ENCODE results near the gene TUBGCP5. TPM values are rescaled to one million over a fixed set of nuclear protein-coding genes. Genes with fewer than 3 reads are reported as not detected.

The TUBGCP5 gene
- total RNA-seq, 4 donors from 2014 or later: 10.1 to 19.1 (median 10.7) TPM

- Histone ChIP-seq H3K4me1 (peaks cover 4 to 27% (median 8%) of the 10 kb centered on the region in 4 donors), H3K36me3 (no peaks in the 10 kb centered on the region), H3K9me3 (no peaks in the 10 kb centered on the region), H3K27ac (no peak overlapping the region), H3K27me3 (no peaks in the 10 kb centered on the region), H3K4me3 (no peak overlapping the region)
- DNase-seq: no peak
- intact Hi-C loops (cut with DNase I; ENCODE audit: low total_unique reads) (no loop called here), in situ Hi-C loops (cut with MboI; ENCODE audit: low pct_ligation_motif_present in 1 of 4, low pct_unique_long_range_greater_than_20kb in 1 of 4, low sequenced_read_pairs in 3 of 4) (no loop called here)
- no peak for TF ChIP-seq POLR2AphosphoS5 (IDR thresholded peaks at IDR 0.05)
- 69 to 70% methylated on average over 3 to 4 of the region's 4 CpGs for WGBS, 2 donors (ENCODE audit: low coverage in 1 of 2)
Measured at GRCh38 chr15:22974745-22975144, 64.6 kb downstream of the TUBGCP5 start.

- in situ Hi-C loops (cut with MboI; ENCODE audit: low pct_ligation_motif_present in 1 of 4, low pct_unique_long_range_greater_than_20kb in 1 of 4, low sequenced_read_pairs in 3 of 4): no loop called here
Measured at GRCh38 chr15:22973987-22974386, 65.4 kb downstream of the TUBGCP5 start.

GRCh38 chr15:22973286-22973685, 66.1 kb downstream of the TUBGCP5 start:
- Histone ChIP-seq H3K9me3 (no peaks in the 10 kb centered on the region), H3K27ac (no peak overlapping the region), H3K4me1 (peaks cover 0 to 23% (median under 1%) of the 10 kb centered on the region in 4 donors), H3K36me3 (no peaks in the 10 kb centered on the region), H3K27me3 (no peaks in the 10 kb centered on the region), H3K4me3 (no peak overlapping the region)
- TF ChIP-seq EP300 (IDR thresholded peaks at IDR 0.05; ENCODE audit: low read depth) (no peak), CTCF (IDR thresholded peaks at IDR 0.05) (no peak), POLR2A (IDR thresholded peaks at IDR 0.05) (no peak), POLR2AphosphoS5 (IDR thresholded peaks at IDR 0.05) (no peak)
- intact Hi-C loops (cut with DNase I; ENCODE audit: low total_unique reads): no loop called here
- 37 to 43% methylated on average over 4 to 5 of the region's 5 CpGs for WGBS, 2 donors (ENCODE audit: low coverage in 1 of 2)
- in situ Hi-C loops (cut with MboI; ENCODE audit: low pct_ligation_motif_present in 1 of 4, low pct_unique_long_range_greater_than_20kb in 1 of 4, low sequenced_read_pairs in 3 of 4): no loop called here
- no peak for DNase-seq

More at GRCh38 chr15:22973987-22974386, 65.4 kb downstream of the TUBGCP5 start:
- intact Hi-C loops (cut with DNase I; ENCODE audit: low total_unique reads): no loop called here
- TF ChIP-seq POLR2AphosphoS5 (IDR thresholded peaks at IDR 0.05) (no peak), EP300 (IDR thresholded peaks at IDR 0.05; ENCODE audit: low read depth) (no peak), CTCF (IDR thresholded peaks at IDR 0.05) (no peak), POLR2A (IDR thresholded peaks at IDR 0.05) (no peak)
- Histone ChIP-seq H3K27me3 (no peaks in the 10 kb centered on the region), H3K4me3 (no peak overlapping the region), H3K36me3 (no peaks in the 10 kb centered on the region), H3K9me3 (no peaks in the 10 kb centered on the region), H3K4me1 (peaks cover 4 to 26% (median 7%) of the 10 kb centered on the region in 4 donors), H3K27ac (no peak overlapping the region)
- DNase-seq: no peak
- 80 to 87% methylated on average over 3 to 4 of the region's 4 CpGs for WGBS, 2 donors (ENCODE audit: low coverage in 1 of 2)

GRCh38 chr15:22969489-22969888, 69.9 kb downstream of the TUBGCP5 start:
- in situ Hi-C loops (cut with MboI; ENCODE audit: low pct_ligation_motif_present in 1 of 4, low pct_unique_long_range_greater_than_20kb in 1 of 4, low sequenced_read_pairs in 3 of 4): no loop called here
- no peak for DNase-seq
- WGBS, 2 donors (ENCODE audit: low coverage in 1 of 2): 94 to 100% methylated on average over 3 of the region's 3 CpGs
- H3K36me3 ChIP-seq: no peaks in the 10 kb centered on the region
- intact Hi-C loops (cut with DNase I; ENCODE audit: low total_unique reads): no loop called here
- TF ChIP-seq EP300 (IDR thresholded peaks at IDR 0.05; ENCODE audit: low read depth): no peak
- no peak for TF ChIP-seq POLR2AphosphoS5 (IDR thresholded peaks at IDR 0.05)
- H3K4me3 ChIP-seq: no peak overlapping the region
- no peak overlapping the region for H3K27ac ChIP-seq
- no peaks in the 10 kb centered on the region for H3K27me3 ChIP-seq
- H3K9me3 ChIP-seq: no peaks in the 10 kb centered on the region
- H3K4me1 ChIP-seq: peaks cover 0 to 24% (median 4%) of the 10 kb centered on the region in 4 donors

- H3K9me3 ChIP-seq: no peaks in the 10 kb centered on the region
- no peak overlapping the region for H3K4me3 ChIP-seq
- TF ChIP-seq EP300 (IDR thresholded peaks at IDR 0.05; ENCODE audit: low read depth) (no peak), POLR2A (IDR thresholded peaks at IDR 0.05) (no peak), CTCF (IDR thresholded peaks at IDR 0.05) (no peak), POLR2AphosphoS5 (IDR thresholded peaks at IDR 0.05) (no peak)
- intact Hi-C loops (cut with DNase I; ENCODE audit: low total_unique reads): no loop called here
- no peaks in the 10 kb centered on the region for H3K27me3 ChIP-seq
- peaks cover 4 to 20% (median 8%) of the 10 kb centered on the region in 4 donors for H3K4me1 ChIP-seq
- H3K36me3 ChIP-seq: no peaks in the 10 kb centered on the region
- H3K27ac ChIP-seq: no peak overlapping the region
- 0 to 70% methylated on average over 1 to 5 of the region's 5 CpGs for WGBS, 2 donors (ENCODE audit: low coverage in 1 of 2)
- in situ Hi-C loops (cut with MboI; ENCODE audit: low pct_ligation_motif_present in 1 of 4, low pct_unique_long_range_greater_than_20kb in 1 of 4, low sequenced_read_pairs in 3 of 4): no loop called here
- no peak for DNase-seq
Measured at GRCh38 chr15:22968366-22968765, 71.0 kb downstream of the TUBGCP5 start.
